ENCODE measurements around the gene ARMH1. TPM values are rescaled to one million over a fixed set of nuclear protein-coding genes. Genes with fewer than 3 reads are reported as not detected.
"Not testable (repeated sequence)": the region's sequence is repeated elsewhere in the genome, so short reads cannot be mapped to it uniquely, and the experiment has no call there.

Gene ARMH1
- total RNA-seq, 8 experiments from 2014 or later = 3.4 to 20.8 (median 6.0) TPM

DNA sequence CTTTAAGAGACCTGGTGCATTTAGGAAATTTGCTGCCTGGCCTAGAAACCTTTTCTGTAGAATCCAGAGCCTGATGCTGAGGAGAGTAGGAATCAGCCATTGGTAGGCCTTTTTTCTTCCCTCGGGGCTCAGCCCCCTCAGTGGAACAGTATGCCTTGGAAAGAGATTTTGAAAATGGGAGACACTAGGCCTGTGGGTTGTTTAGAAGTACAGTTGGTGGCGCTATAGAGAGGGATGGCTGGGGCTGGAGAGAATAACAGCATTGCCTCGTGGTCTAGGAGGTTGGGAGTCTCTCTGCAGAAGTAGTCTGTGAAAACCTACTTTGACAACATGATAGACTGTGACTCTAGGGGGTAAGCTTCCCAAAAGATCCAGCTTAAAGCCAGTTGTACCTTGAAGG, 73.4 kb downstream of the ARMH1 start:
- in situ Hi-C loops (cut with MboI; ENCODE audit: low pct_unique_long_range_greater_than_20kb in 2 of 9, low sequenced_read_pairs in 9 of 9, unreplicated experiment in 9 of 9) = loop anchor here in 1 of 9 experiments (25.0 kb wide), 1 partner anchor 564 kb away; no protein-coding TSS in a partner anchor
- H3K4me1 ChIP-seq (replicated peaks in 1 of 2) = peaks cover 0 to 2% of the 10 kb centered on the region in 2 donors
- no peak overlapping the region for H3K27ac ChIP-seq
- H3K4me3 ChIP-seq = no peak overlapping the region
- WGBS, 10 experiments = 71 to 100% (median 92%) methylated on average over 2 to 3 of the region's 3 CpGs; no CpG with 5 or more reads in 4 of the 10 experiments
- no peak for ATAC-seq (replicated peaks in 6 of 8)

DNA sequence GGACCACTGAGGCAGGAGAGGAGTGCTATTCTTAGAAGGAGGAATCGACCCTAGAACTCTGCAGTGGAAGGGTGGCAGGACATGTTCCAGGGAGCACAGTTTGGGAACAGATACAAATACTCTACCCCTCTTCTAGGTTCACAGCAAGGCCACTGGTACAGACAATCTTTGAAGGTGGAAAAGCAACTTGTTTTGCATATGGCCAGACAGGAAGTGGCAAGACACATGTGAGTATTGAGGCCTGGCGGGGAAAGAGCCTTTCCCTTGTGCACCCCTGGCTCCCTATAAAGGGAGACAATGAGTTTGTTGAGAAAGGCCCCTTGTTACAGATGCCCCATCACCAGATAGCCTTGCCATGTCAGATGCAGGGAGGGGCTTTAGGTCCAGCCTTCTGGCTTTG, 82.9 kb downstream of the ARMH1 start:
- no peak for ATAC-seq (replicated peaks in 6 of 8)
- no peak overlapping the region for H3K4me3 ChIP-seq
- no peak overlapping the region for H3K27ac ChIP-seq
- no peaks in the 10 kb centered on the region for H3K4me1 ChIP-seq (replicated peaks in 1 of 2)
- 92 to 100% (median 100%) methylated on average over 1 to 2 of the region's 2 CpGs; no CpG with 5 or more reads in 5 of the 10 experiments for WGBS, 10 experiments
- in situ Hi-C loops (cut with MboI; ENCODE audit: low pct_unique_long_range_greater_than_20kb in 2 of 9, low sequenced_read_pairs in 9 of 9, unreplicated experiment in 9 of 9) = no loop called here

DNA sequence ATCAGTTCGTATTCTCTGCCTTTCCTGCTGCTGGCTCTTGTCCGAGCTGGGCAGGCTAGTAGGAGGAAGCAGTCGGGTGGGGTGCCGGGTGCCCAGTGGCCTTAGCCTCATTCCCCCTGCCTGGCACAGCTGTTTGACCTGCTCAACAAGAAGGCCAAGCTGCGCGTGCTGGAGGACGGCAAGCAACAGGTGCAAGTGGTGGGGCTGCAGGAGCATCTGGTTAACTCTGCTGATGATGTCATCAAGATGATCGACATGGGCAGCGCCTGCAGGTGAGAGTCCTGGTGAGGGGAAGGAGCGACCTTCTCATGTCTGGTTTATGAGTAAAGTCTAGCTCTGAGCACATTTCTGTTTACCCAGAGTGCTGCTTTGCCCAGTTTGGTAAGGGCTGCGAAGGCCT, 84.6 kb downstream of the ARMH1 start:
- ATAC-seq (replicated peaks in 6 of 8) = no peak
- in situ Hi-C loops (cut with MboI; ENCODE audit: low pct_unique_long_range_greater_than_20kb in 2 of 9, low sequenced_read_pairs in 9 of 9, unreplicated experiment in 9 of 9) = no loop called here
- no peaks in the 10 kb centered on the region for H3K4me1 ChIP-seq (replicated peaks in 1 of 2)
- H3K27ac ChIP-seq = no peak overlapping the region
- no peak overlapping the region for H3K4me3 ChIP-seq
- 86 to 100% (median 97%) methylated on average over 1 to 8 of the region's 11 CpGs; no CpG with 5 or more reads in 4 of the 10 experiments for WGBS, 10 experiments

DNA sequence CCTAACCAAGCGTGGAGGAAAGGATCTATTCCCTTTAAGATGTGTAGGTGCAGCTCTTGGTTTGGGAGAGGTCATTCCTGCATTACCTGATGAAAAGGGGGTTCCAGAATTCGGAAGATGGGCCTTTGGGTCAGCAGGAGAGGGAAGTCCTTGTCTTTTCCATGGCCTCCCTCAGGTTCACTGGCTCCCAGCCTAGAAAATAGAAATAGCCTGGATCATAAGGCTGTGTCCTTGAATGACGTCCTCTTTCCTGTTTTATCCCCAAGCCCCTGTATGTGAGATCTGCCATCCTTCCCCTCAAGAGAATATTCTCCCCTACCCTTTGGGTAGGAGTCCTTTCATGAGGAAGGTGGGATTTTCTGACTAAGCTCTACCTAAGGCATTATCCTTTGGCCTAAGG, 86.4 kb downstream of the ARMH1 start:
- Histone ChIP-seq H3K4me1 (replicated peaks in 1 of 2) (no peaks in the 10 kb centered on the region), H3K27ac (no peak overlapping the region), H3K4me3 (no peak overlapping the region)
- 82 to 100% (median 100%) methylated on average over 1 to 2 of the region's 3 CpGs; no CpG with 5 or more reads in 3 of the 10 experiments for WGBS, 10 experiments
- ATAC-seq (replicated peaks in 6 of 8) = no peak
- in situ Hi-C loops (cut with MboI; ENCODE audit: low pct_unique_long_range_greater_than_20kb in 2 of 9, low sequenced_read_pairs in 9 of 9, unreplicated experiment in 9 of 9) = no loop called here

DNA sequence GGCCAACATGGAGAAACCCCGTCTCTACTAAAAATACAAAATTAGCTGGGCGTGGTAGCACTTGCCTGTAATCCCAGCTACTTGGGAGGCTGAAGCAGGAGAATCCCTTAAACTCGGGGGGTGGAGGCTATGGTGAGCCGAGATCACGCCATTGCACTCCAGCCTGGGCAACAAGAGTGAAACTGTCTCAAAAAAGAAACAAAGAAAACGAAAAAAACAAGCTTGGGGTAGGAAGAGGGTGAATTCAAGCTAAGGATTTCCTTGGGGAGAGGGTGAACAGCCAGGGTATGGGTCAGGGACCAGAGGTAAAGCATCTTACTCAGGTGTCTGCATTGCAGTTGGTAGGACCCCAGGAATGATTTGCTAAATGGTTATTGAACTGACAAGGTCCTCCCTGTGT, 91.9 kb downstream of the ARMH1 start:
- ATAC-seq (replicated peaks in 6 of 8); in situ Hi-C loops (cut with MboI; ENCODE audit: low pct_unique_long_range_greater_than_20kb in 2 of 9, low sequenced_read_pairs in 9 of 9, unreplicated experiment in 9 of 9): not testable (repeated sequence)

More for the DNA sequence above, 91.9 kb downstream of the ARMH1 start:
- H3K27ac ChIP-seq; H3K4me3 ChIP-seq; H3K4me1 ChIP-seq (replicated peaks in 1 of 2): not testable (repeated sequence)
- WGBS, 10 experiments = 67 to 100% (median 93%) methylated on average over 1 to 6 of the region's 6 CpGs; no CpG with 5 or more reads in 2 of the 10 experiments

Other genes starting within 250 kb of the ARMH1 start
- 10 to 100 TPM in 5 of 8 experiments, 1 to 10 TPM in 3; 6.8 to 11.4 (median 10.6) TPM for gene TMEM53, start 233 bp upstream of the ARMH1 start, total RNA-seq
- gene RNU5D-1, start 56.5 kb downstream of the ARMH1 start, total RNA-seq = under 1 TPM in 4 of 8 experiments, not detected in 4; under 0.01 TPM
- gene KIF2C, start 65.1 kb downstream of the ARMH1 start, total RNA-seq = 10 to 100 TPM in 3 of 8 experiments, 1 to 10 TPM in 4, under 1 TPM in 1; 0.61 to 92.3 (median 4.9) TPM
- 1,000 to 10,000 TPM; 2,114 to 6,000 (median 3,055) TPM for gene RPS8, start 100.8 kb downstream of the ARMH1 start, total RNA-seq
- under 1 TPM in 7 of 8 experiments, not detected in 1; 0.13 to 0.95 (median 0.27) TPM for gene BEST4, start 113.5 kb downstream of the ARMH1 start, total RNA-seq
- gene PLK3, start 125.7 kb downstream of the ARMH1 start, total RNA-seq = 10 to 100 TPM; 17.4 to 48.5 (median 28.3) TPM
- 1 to 10 TPM in 2 of 8 experiments, under 1 TPM in 5, not detected in 1; 0.22 to 1.5 (median 0.73) TPM for gene DYNLT4, start 132.6 kb downstream of the ARMH1 start, total RNA-seq
- gene BTBD19, start 133.8 kb downstream of the ARMH1 start, total RNA-seq = 10 to 100 TPM in 2 of 8 experiments, 1 to 10 TPM in 5, under 1 TPM in 1; 0.60 to 18.5 (median 6.0) TPM
- gene PTCH2, start 168.5 kb downstream of the ARMH1 start, total RNA-seq = 1 to 10 TPM in 7 of 8 experiments, under 1 TPM in 1; 0.81 to 3.0 (median 2.2) TPM